ENCODE data around the gene KLHDC10.

DNA sequence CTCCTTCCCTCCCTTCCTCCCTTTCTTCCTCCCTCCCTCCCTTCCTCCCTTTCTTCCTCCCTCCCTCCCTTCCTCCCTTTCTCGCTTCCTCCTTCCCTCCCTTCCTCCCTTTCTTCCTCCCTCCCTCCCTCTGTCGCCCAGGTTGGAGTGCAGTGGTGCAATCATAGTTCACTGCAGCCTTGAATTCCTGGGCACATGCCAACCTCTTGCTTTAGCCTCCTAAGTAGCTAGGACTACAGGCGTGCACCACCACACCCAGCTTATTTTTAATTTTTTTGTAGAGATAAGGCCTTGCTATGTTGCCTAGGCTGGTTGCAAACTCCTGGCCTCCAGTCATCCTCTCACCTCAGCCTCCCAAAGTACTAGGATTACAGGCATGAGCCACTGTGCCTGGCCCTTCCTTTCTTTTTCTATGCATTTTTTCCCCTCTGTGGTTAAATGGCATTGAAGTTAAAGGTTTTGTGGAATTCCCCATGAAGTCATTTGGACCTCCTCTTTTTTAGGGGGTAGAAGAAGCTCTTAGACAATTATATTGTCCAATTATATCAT lies 9.6 kb downstream of the KLHDC10 start:
- no peak for TF ChIP-seq CTCF (IDR thresholded peaks at IDR 0.05)
- no peak for TF ChIP-seq POLR2A (IDR thresholded peaks at IDR 0.05)
- no peak for TF ChIP-seq POLR2AphosphoS5 (IDR thresholded peaks at IDR 0.05)
